Neural cell (in vitro differentiated cells): ENCODE results near the gene NUDT19. TPM values are rescaled to one million over a fixed set of nuclear protein-coding genes. Genes with fewer than 3 reads are reported as not detected.

Experiments used
- H2AFZ ChIP-seq: fragments of 200-600, 300-800 bp; sonication (generic), shearing (Covaris generic); 2 replicates; pipeline ENCODE4 v1.6.0; 2014; ENCODE audit warnings: low read depth, mild to moderate bottlenecking, antibody characterized with exemption, low read length, moderate library complexity
- H3F3A ChIP-seq: fragments of 200-600 bp; shearing (Covaris generic); 2 replicates; pipeline ENCODE4 v1.6.1; 2016; ENCODE audit warnings: mild to moderate bottlenecking, moderate library complexity, mixed read lengths, antibody characterized with exemption, low read length; ENCODE audit not compliant: insufficient read depth, poor library complexity, severe bottlenecking
- H3K27ac ChIP-seq: fragments of 200-600, 300-800 bp; sonication (generic), shearing (Covaris generic); 2 replicates; pipeline ENCODE4 v1.5.1; 2014; ENCODE audit warnings: mild to moderate bottlenecking, low read length, moderate library complexity
- H3K27me3 ChIP-seq: fragments of 300-800, 200-600 bp; sonication (generic), shearing (Covaris generic); 2 replicates; pipeline ENCODE4 v1.6.0; 2014; ENCODE audit warnings: mild to moderate bottlenecking, low read depth, low read length, moderate library complexity; ENCODE audit not compliant: insufficient read depth
- H3K36me3 ChIP-seq: fragments of 300-800, 200-600 bp; sonication (generic), shearing (Covaris generic); 2 replicates; pipeline ENCODE4 v1.5.1; 2014; ENCODE audit warnings: mild to moderate bottlenecking, antibody characterized with exemption, low read length, moderate library complexity; ENCODE audit not compliant: insufficient read depth
- H3K4me2 ChIP-seq: fragments of 300-800, 200-600 bp; sonication (generic), shearing (Covaris generic); 2 replicates; pipeline ENCODE4 v1.6.0; 2014; ENCODE audit warnings: mild to moderate bottlenecking, low read length
- H3K4me3 ChIP-seq: fragments of 300-800, 200-600 bp; sonication (generic), shearing (Covaris generic); 2 replicates; pipeline ENCODE4 v1.5.1; 2014; ENCODE audit warnings: mild to moderate bottlenecking, low read length, moderate library complexity
- H3K79me2 ChIP-seq: fragments of 200-600 bp; shearing (Covaris generic); replicated peaks from 2 replicates; pipeline ENCODE4 v1.6.0; 2014; ENCODE audit warnings: mild to moderate bottlenecking, low read length, moderate library complexity; ENCODE audit not compliant: insufficient read depth
- H3K9ac ChIP-seq: fragments of 300-800, 200-600 bp; sonication (generic), shearing (Covaris generic); 2 replicates; pipeline ENCODE4 v1.6.1; 2016; ENCODE audit warnings: mild to moderate bottlenecking, low read length, mixed read lengths
- H3K9me2 ChIP-seq: fragments of 200-600 bp; shearing (Covaris generic); 2 replicates; pipeline ENCODE4 v1.6.1; 2016; ENCODE audit warnings: mild to moderate bottlenecking, low read length, mixed read lengths; ENCODE audit not compliant: insufficient read depth
- H3K9me3 ChIP-seq: fragments of 200-600, 300-800 bp; sonication (generic), shearing (Covaris generic); 2 replicates; pipeline ENCODE4 v1.6.1; 2016; ENCODE audit warnings: mild to moderate bottlenecking, mixed run types, low read length, moderate library complexity, mixed read lengths
- H4K20me1 ChIP-seq: fragments of 200-600 bp; shearing (Covaris generic); 2 replicates; pipeline ENCODE4 v1.6.1; 2016; ENCODE audit warnings: mild to moderate bottlenecking, mixed run types; ENCODE audit not compliant: insufficient read depth
- EP300 ChIP-seq: fragments of 450-650 bp; conservative IDR thresholded peaks from 2 replicates; pipeline ENCODE4 v1.6.1; 2014; ENCODE audit warnings: antibody characterized with exemption, mild to moderate bottlenecking, moderate library complexity; ENCODE audit not compliant: poor library complexity, severe bottlenecking
- EZH2 ChIP-seq: fragments of 200-600, 300-800 bp; shearing (Covaris generic), sonication (generic); IDR thresholded peaks from 2 replicates; pipeline ENCODE4 v1.6.1; 2014; ENCODE audit warnings: antibody characterized with exemption, low read length, borderline replicate concordance, mild to moderate bottlenecking; ENCODE audit not compliant: insufficient read depth, poor library complexity, severe bottlenecking
- MXI1 ChIP-seq: fragments of 450-650 bp; conservative IDR thresholded peaks from 2 replicates; pipeline ENCODE4 v1.6.1; 2014; ENCODE audit warnings: antibody characterized with exemption, mild to moderate bottlenecking; ENCODE audit not compliant: poor library complexity, severe bottlenecking
- POLR2AphosphoS5 ChIP-seq: IDR thresholded peaks from 2 replicates; pipeline ENCODE4 v1.6.1; 2012
- REST ChIP-seq: IDR thresholded peaks from 2 replicates; pipeline ENCODE4 v1.6.1; 2012; ENCODE audit warnings: borderline replicate concordance
- SMC3 ChIP-seq: fragments of 450-650 bp; conservative IDR thresholded peaks from 2 replicates; pipeline ENCODE4 v1.6.1; 2014; ENCODE audit warnings: antibody characterized with exemption, mild to moderate bottlenecking, moderate library complexity; ENCODE audit not compliant: poor library complexity
- TAF1 ChIP-seq: IDR thresholded peaks from 2 replicates; pipeline ENCODE4 v1.6.1; 2012; ENCODE audit warnings: low read depth
- polyA plus RNA-seq: library from polyadenylated mRNA; depleted of rRNA; stranded (reverse); fragments of >200 nt; gene quantifications from 2 replicates; pipeline ENCODE4 v1.2.3, GENCODE V29; 2014
- TF ChIP-seq, protein P1 (sequence below): fragments of 450-650 bp; IDR thresholded peaks from 2 replicates; pipeline ENCODE4 v1.5.1; 2014; ENCODE audit warnings: antibody characterized with exemption, mild to moderate bottlenecking, moderate library complexity; ENCODE audit not compliant: poor library complexity, severe bottlenecking

NUDT19 gene
- polyA plus RNA-seq, 1 donor from 2014 or later = 1.2 TPM

DNA sequence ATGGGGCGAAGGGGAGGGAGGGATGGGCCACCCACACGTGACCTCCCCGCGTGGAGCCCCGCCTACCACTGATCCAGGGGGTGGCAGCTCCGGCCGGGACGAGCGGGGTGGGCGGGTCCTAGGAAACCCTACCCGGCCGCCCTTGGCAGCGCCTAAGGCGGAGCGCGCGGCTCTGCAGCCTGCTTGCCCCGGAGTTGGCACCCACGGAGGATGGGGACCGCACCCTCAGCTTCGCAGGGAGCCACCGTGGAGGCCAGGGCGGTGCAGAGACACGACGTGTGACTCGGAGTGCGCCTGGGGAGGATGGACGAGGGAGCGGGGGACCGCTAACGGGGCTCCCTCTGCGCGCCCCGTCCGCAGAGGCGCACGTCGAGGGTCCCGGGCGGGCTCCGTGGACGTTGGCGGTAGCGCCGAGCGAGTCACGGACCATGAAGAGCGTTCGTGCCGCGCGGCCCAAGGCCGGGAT, 15.9 kb upstream of the NUDT19 start, which contains the start of gene RGS9BP:
TSS of gene RGS9BP (plus strand) at position 129 of the 466 bp plus-strand sequence. CDS start 416 bp downstream, outside the sequence.
- Histone ChIP-seq H3K27ac (peak within 1 kb of the TSS; percentile 45), H3K9ac (peak within 1 kb of the TSS; percentile 74), H3K9me3 (no peaks in the 10 kb centered on the region), H3K9me2 (no peaks in the 10 kb centered on the region), H3F3A (no peaks in the 10 kb centered on the region), H3K27me3 (peaks cover 27% of the 10 kb centered on the region), H3K79me2 (peaks cover 14% of the 10 kb centered on the region), H2AFZ (peak within 1 kb of the TSS; percentile 83), H3K4me2 (peak within 1 kb of the TSS; percentile 65), H4K20me1 (no peaks in the 10 kb centered on the region), H3K4me3 (peak within 1 kb of the TSS; percentile 91), H3K36me3 (no peaks in the 10 kb centered on the region)
- no peak for TF ChIP-seq MXI1
- peak; percentile 15 for TF ChIP-seq EZH2

DNA sequence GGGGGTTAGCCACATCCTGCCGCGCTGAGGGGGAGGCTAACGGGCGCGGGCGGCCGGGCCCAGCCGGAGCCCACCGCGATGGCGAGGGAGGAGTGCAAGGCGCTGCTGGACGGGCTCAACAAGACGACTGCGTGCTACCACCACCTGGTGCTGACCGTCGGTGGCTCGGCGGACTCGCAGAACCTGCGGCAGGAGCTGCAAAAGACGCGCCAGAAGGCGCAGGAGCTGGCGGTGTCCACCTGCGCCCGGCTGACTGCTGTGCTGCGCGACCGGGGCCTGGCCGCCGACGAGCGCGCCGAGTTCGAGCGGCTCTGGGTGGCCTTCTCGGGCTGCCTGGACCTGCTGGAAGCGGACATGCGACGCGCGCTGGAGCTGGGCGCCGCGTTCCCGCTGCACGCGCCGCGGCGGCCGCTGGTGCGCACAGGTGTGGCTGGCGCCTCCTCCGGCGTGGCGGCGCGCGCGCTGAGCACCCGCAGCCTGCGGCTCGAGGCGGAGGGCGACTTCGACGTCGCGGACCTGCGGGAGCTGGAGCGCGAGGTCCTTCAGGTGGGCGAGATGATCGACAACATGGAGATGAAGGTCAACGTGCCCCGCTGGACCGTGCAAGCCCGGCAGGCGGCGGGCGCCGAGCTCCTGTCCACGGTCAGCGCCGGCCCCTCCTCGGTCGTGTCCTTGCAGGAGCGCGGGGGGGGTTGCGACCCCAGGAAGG, 15.3 kb upstream of the NUDT19 start:
- Histone ChIP-seq H3K79me2 (peaks cover 14% of the 10 kb centered on the region), H3K4me2 (no peak overlapping the region), H3K9me3 (no peaks in the 10 kb centered on the region), H3K9ac (no peak overlapping the region), H3K9me2 (no peaks in the 10 kb centered on the region), H3K27me3 (peaks cover 27% of the 10 kb centered on the region), H3F3A (no peaks in the 10 kb centered on the region), H3K4me3 (peak overlapping the region; percentile 91), H2AFZ (no peak overlapping the region), H3K27ac (no peak overlapping the region), H3K36me3 (no peaks in the 10 kb centered on the region), H4K20me1 (no peaks in the 10 kb centered on the region)
- no peak for TF ChIP-seq TAF1
- no peak for TF ChIP-seq POLR2AphosphoS5
- peak; percentile 6 for TF ChIP-seq EZH2

DNA sequence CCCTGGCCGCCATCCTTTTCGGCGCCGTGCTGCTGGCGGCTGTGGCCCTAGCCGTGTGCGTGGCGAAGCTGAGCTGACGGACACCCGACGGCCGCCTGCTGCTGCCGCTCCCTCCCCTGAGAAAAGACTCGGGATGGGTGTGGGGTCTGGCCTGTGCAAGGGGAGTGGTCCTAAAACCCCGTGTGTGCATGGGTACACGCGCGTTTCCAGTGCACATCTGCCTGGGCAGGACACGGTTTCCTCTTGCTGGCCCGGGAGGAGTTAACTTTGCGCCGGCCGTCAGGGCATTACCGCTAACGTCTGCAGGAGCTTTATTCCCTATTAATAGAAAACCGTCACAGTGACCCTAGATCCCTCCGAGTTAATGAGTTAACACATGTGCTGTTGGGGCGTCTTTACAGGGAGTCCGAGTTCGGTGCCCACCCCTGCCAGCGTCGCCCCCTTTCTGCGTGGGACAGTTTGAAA, 14.7 kb upstream of the NUDT19 start:
- H3K9me3 ChIP-seq = no peaks in the 10 kb centered on the region
- peaks cover 27% of the 10 kb centered on the region for H3K27me3 ChIP-seq
- H3K4me2 ChIP-seq = no peak overlapping the region
- no peak overlapping the region for H3K9ac ChIP-seq
- no peaks in the 10 kb centered on the region for H4K20me1 ChIP-seq
- no peaks in the 10 kb centered on the region for H3K9me2 ChIP-seq
- H3K4me3 ChIP-seq = peak overlapping the region; percentile 30
- no peak overlapping the region for H3K27ac ChIP-seq
- TF ChIP-seq EP300 (no peak), SMC3 (no peak), REST (no peak), TAF1 (no peak), MXI1 (no peak), POLR2AphosphoS5 (no peak), EZH2 (no peak)
- TF ChIP-seq, protein P1, sequence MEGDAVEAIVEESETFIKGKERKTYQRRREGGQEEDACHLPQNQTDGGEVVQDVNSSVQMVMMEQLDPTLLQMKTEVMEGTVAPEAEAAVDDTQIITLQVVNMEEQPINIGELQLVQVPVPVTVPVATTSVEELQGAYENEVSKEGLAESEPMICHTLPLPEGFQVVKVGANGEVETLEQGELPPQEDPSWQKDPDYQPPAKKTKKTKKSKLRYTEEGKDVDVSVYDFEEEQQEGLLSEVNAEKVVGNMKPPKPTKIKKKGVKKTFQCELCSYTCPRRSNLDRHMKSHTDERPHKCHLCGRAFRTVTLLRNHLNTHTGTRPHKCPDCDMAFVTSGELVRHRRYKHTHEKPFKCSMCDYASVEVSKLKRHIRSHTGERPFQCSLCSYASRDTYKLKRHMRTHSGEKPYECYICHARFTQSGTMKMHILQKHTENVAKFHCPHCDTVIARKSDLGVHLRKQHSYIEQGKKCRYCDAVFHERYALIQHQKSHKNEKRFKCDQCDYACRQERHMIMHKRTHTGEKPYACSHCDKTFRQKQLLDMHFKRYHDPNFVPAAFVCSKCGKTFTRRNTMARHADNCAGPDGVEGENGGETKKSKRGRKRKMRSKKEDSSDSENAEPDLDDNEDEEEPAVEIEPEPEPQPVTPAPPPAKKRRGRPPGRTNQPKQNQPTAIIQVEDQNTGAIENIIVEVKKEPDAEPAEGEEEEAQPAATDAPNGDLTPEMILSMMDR = no peak
- H3K79me2 ChIP-seq = peaks cover 14% of the 10 kb centered on the region
- no peaks in the 10 kb centered on the region for H3K36me3 ChIP-seq
- no peaks in the 10 kb centered on the region for H3F3A ChIP-seq
- H2AFZ ChIP-seq = no peak overlapping the region
